H1 (cell line): ENCODE measurements around the gene CLEC19A. TPM values are rescaled to one million over a fixed set of nuclear protein-coding genes. Genes with fewer than 3 reads are reported as not detected.

Source experiments
- E2F6 ChIP-seq: IDR thresholded peaks from 2 replicates; pipeline ENCODE4 v1.6.1; 2012; ENCODE audit warnings: inconsistent platforms
- polyA plus RNA-seq, 7 experiments: library from polyadenylated mRNA; depleted of rRNA in 3 of 7; stranded (reverse) in 5 of 7; unstranded in 2 of 7; fragments of >200 nt in 5 of 7; fragments of 200-250 nt in 2 of 7; gene quantifications; 1 replicate in 5 of 7; 2 replicates in 1 of 7; 4 replicates in 1 of 7; pipeline versions ENCODE4 v1.2.1 to v1.2.3, GENCODE V29; 2011 to 2013; ENCODE audit warnings: missing spikeins in 2 of 7, mixed read lengths in 2 of 7
- total RNA-seq: library from RNA; stranded (reverse); fragmentation: NEBNext Ultra II Directional; extraction: Animal tissue kit (Norgen Biotek cat#: 25700); gene quantifications from 2 replicates; pipeline ENCODE4 v1.2.1, GENCODE V29; 2021

Gene CLEC19A
- total and polyA plus RNA-seq, 2 of the 8 experiments (the other 6 are each of a cell fraction or from before 2014, with no cell fraction given): 0.35 to 0.88 TPM

GRCh38 chr16:19238406-19238805 is 47.1 kb upstream of the CLEC19A start (continued):
- no peak for TF ChIP-seq E2F6
